Kidney (tissue), 14 donors: Measurements from ENCODE around the gene INCA1. TPM values are rescaled to one million over a fixed set of nuclear protein-coding genes. Genes with fewer than 3 reads are reported as not detected.

Source experiments
- DNase-seq, 5 donors: peaks; one replicate each; pipeline ENCODE4 v3.0.0-alpha.2; 2013 to 2020
- FAIRE-seq: peaks from 2 replicates; lab custom pipeline; 2012; peaks lifted over from hg19 to GRCh38; lab: Jason Lieb, UNC
- H3K27ac ChIP-seq, 2 donors: one replicate each; pipeline ENCODE4 v1.7.0; 2013; ENCODE audit warnings: low read depth in 2 of 2, low read length in 2 of 2, inconsistent platforms in 1 of 2
- H3K27me3 ChIP-seq: one replicate; pipeline ENCODE4 v1.7.1; 2013; ENCODE audit warnings: low read length, inconsistent platforms; ENCODE audit not compliant: control insufficient read depth, insufficient read depth
- H3K36me3 ChIP-seq, 3 donors: one replicate each; pipeline versions ENCODE4 v1.7.0 to v1.7.1; 2013; ENCODE audit warnings: low read length in 3 of 3, control low read depth in 1 of 3, inconsistent platforms in 1 of 3; ENCODE audit not compliant: insufficient read depth in 3 of 3, control insufficient read depth in 2 of 3
- H3K4me1 ChIP-seq, 3 donors: one replicate each; pipeline versions ENCODE4 v1.7.0 to v1.7.1; 2013; ENCODE audit warnings: low read length in 3 of 3, inconsistent platforms in 1 of 3, low read depth in 1 of 3; ENCODE audit not compliant: control insufficient read depth in 2 of 3, insufficient read depth in 2 of 3
- H3K4me3 ChIP-seq, 3 donors: one replicate each; pipeline versions ENCODE4 v1.7.0 to v1.8.1; 2013; ENCODE audit warnings: low read length in 3 of 3, control low read depth in 1 of 3, inconsistent platforms in 1 of 3
- H3K9ac ChIP-seq, 3 donors: one replicate each; pipeline versions ENCODE4 v1.7.0 to v1.7.1; 2013; ENCODE audit warnings: low read length in 3 of 3, control low read depth in 1 of 3, inconsistent platforms in 1 of 3
- H3K9me3 ChIP-seq, 3 donors: one replicate each; pipeline versions ENCODE4 v1.7.0 to v1.7.1; 2013; ENCODE audit warnings: low read length in 3 of 3, control low read depth in 1 of 3, inconsistent platforms in 1 of 3; ENCODE audit not compliant: control insufficient read depth in 2 of 3, insufficient read depth in 1 of 3
- CTCF ChIP-seq: IDR thresholded peaks from 3 replicates; pipeline ENCODE4 v1.5.1; 2012; ENCODE audit warnings: mild to moderate bottlenecking, moderate library complexity, borderline replicate concordance; ENCODE audit not compliant: insufficient read depth; ENCODE audit errors: extremely low read depth
- intact Hi-C: fragments of 100-400 bp; cut with DNase I; formaldehyde crosslinking; loops from one replicate; pipeline ENCODE4 v1.11.1; 2022
- polyA plus RNA-seq: library from polyadenylated mRNA; stranded (reverse); fragments of 350-450 nt; fragmentation: Illumina TruSeq; extraction: RNeasy Lipid Tissue Mini Kit (QIAGEN cat#74804); gene quantifications from one replicate; pipeline ENCODE4 v1.2.3, GENCODE V29; 2014; ENCODE audit warnings: low read depth, low replicate concordance; ENCODE audit not compliant: insufficient read depth
- total RNA-seq: library from RNA; stranded (reverse); fragmentation: NEBNext Ultra II Directional; extraction: Animal tissue kit (Norgen Biotek cat#: 25700); gene quantifications from one replicate; pipeline ENCODE4 v1.2.1, GENCODE V29; 2021
- donor health status: control.
- donor health status: control.
- donor health status: control.
- donor health status: control.
- donor health status: control.
- donor health status: DM: yes; HTN: yes; CAD: no.
- donor health status: Normal renal cell carcinoma (clear cell type).

Gene INCA1
- total and polyA plus RNA-seq, 2 donors from 2014 or later = 1.5 to 1.6 TPM

- Histone ChIP-seq H3K27ac (peak within 1 kb of the TSS; percentile 91 to 97), H3K36me3 (peaks cover 2 to 8% (median 4%) of the 10 kb centered on the region in 3 donors), H3K9ac (peak within 1 kb of the TSS in 2 of 3 donors; percentile 77 to 80), H3K27me3 (no peaks in the 10 kb centered on the region), H3K4me1 (peaks cover 0 to 19% (median 14%) of the 10 kb centered on the region in 3 donors), H3K9me3 (no peaks in the 10 kb centered on the region), H3K4me3 (peak within 1 kb of the TSS; percentile 18 to 64 (median 62))
- DNase-seq (peak in 2 of 5 donors; percentile 51 to 81), FAIRE-seq (no peak)
- intact Hi-C loops = no loop called here
- no peak for TF ChIP-seq CTCF
These were observed 46.5 kb downstream of the INCA1 start, which contains the start of gene ENO3 for GRCh38 chr17:4950746-4951204. ENO3 (plus strand) TSS chr17:4951119; CDS start chr17:4951830, 711 bp downstream.

- FAIRE-seq (no peak), DNase-seq (peak in 3 of 5 donors; percentile 78 to 92 (median 79))
- H3K9ac ChIP-seq = peak overlapping the region in 2 of 3 donors; percentile 77 to 80
- no peak for TF ChIP-seq CTCF
- intact Hi-C loops = no loop called here
- H3K4me1 ChIP-seq = peaks cover 0 to 24% (median 14%) of the 10 kb centered on the region in 3 donors
- peak overlapping the region; percentile 12 to 64 (median 62) for H3K4me3 ChIP-seq
- H3K36me3 ChIP-seq = peaks cover 3 to 8% (median 5%) of the 10 kb centered on the region in 3 donors
- H3K27ac ChIP-seq = peak overlapping the region; percentile 91 to 97
- H3K9me3 ChIP-seq = no peaks in the 10 kb centered on the region
- H3K27me3 ChIP-seq = no peaks in the 10 kb centered on the region
These were observed 47.1 kb downstream of the INCA1 start for GRCh38 chr17:4950075-4950745.

- H3K4me1 ChIP-seq = peaks cover 0 to 29% (median 14%) of the 10 kb centered on the region in 3 donors
- H3K9me3 ChIP-seq = no peaks in the 10 kb centered on the region
- peaks cover 6 to 12% (median 7%) of the 10 kb centered on the region in 3 donors for H3K36me3 ChIP-seq
- intact Hi-C loops = no loop called here
- H3K27me3 ChIP-seq = no peaks in the 10 kb centered on the region
- peak overlapping the region; percentile 30 to 79 (median 51) for H3K9ac ChIP-seq
- peak overlapping the region; percentile 97 to 98 for H3K27ac ChIP-seq
- DNase-seq (peak; percentile 58 to 91 (median 78)), FAIRE-seq (no peak)
- TF ChIP-seq CTCF = no peak
- peak overlapping the region; percentile 68 to 95 (median 85) for H3K4me3 ChIP-seq
These were observed 47.8 kb downstream of the INCA1 start for GRCh38 chr17:4949321-4950074.
